MG63 (cell line): ENCODE data around the gene RBM22. TPM values are rescaled to one million over a fixed set of nuclear protein-coding genes. Genes with fewer than 3 reads are reported as not detected.

ENCODE experiments used
- DNase-seq: peaks from one replicate; pipeline ENCODE4 v3.0.0-alpha.2; 2020
- H3K27me3 ChIP-seq: fragments of 250-450 bp; sonication (Bioruptor Pico); 2 replicates; pipeline ENCODE4 v1.5.1; 2020; ENCODE audit warnings: mild to moderate bottlenecking, moderate library complexity
- H3K36me3 ChIP-seq: fragments of 250-450 bp; sonication (Bioruptor Pico); 2 replicates; pipeline ENCODE4 v1.5.1; 2020; ENCODE audit warnings: mild to moderate bottlenecking, moderate library complexity
- H3K4me3 ChIP-seq: fragments of 250-450 bp; sonication (Bioruptor Pico); 2 replicates; pipeline ENCODE4 v1.5.1; 2020; ENCODE audit warnings: mild to moderate bottlenecking, moderate library complexity
- H3K9me3 ChIP-seq: fragments of 250-450 bp; sonication (Bioruptor Pico); 2 replicates; pipeline ENCODE4 v1.5.1; 2020; ENCODE audit warnings: mild to moderate bottlenecking, moderate library complexity
- total RNA-seq: library from RNA; depleted of rRNA; stranded (reverse); fragments of >200 nt; shearing (Covaris generic); gene quantifications from 2 replicates; pipeline ENCODE4 v1.2.3, GENCODE V29; 2014; ENCODE audit warnings: low replicate concordance

The RBM22 gene
- total RNA-seq, 1 experiment from 2014 or later: 62.2 TPM

GRCh38 chr5:150659360-150660107 is 41.3 kb downstream of the RBM22 start:
- DNase-seq: no peak
- H3K9me3 ChIP-seq: no peaks in the 10 kb centered on the region
- no peaks in the 10 kb centered on the region; the same call in 1 of the 2 replicates for H3K36me3 ChIP-seq
- no peak overlapping the region for H3K4me3 ChIP-seq
- no peaks in the 10 kb centered on the region for H3K27me3 ChIP-seq

GRCh38 chr5:150658699-150659265 is 42.1 kb downstream of the RBM22 start:
- Histone ChIP-seq H3K4me3 (no peak overlapping the region), H3K9me3 (no peaks in the 10 kb centered on the region), H3K27me3 (no peaks in the 10 kb centered on the region), H3K36me3 (peaks cover 2% of the 10 kb centered on the region; the same call in 1 of the 2 replicates)
- DNase-seq: no peak

- DNase-seq: no peak
- H3K36me3 ChIP-seq: peaks cover 2% of the 10 kb centered on the region; the same call in 1 of the 2 replicates
Measured at GRCh38 chr5:150658121-150658520, 42.7 kb downstream of the RBM22 start.

DNA sequence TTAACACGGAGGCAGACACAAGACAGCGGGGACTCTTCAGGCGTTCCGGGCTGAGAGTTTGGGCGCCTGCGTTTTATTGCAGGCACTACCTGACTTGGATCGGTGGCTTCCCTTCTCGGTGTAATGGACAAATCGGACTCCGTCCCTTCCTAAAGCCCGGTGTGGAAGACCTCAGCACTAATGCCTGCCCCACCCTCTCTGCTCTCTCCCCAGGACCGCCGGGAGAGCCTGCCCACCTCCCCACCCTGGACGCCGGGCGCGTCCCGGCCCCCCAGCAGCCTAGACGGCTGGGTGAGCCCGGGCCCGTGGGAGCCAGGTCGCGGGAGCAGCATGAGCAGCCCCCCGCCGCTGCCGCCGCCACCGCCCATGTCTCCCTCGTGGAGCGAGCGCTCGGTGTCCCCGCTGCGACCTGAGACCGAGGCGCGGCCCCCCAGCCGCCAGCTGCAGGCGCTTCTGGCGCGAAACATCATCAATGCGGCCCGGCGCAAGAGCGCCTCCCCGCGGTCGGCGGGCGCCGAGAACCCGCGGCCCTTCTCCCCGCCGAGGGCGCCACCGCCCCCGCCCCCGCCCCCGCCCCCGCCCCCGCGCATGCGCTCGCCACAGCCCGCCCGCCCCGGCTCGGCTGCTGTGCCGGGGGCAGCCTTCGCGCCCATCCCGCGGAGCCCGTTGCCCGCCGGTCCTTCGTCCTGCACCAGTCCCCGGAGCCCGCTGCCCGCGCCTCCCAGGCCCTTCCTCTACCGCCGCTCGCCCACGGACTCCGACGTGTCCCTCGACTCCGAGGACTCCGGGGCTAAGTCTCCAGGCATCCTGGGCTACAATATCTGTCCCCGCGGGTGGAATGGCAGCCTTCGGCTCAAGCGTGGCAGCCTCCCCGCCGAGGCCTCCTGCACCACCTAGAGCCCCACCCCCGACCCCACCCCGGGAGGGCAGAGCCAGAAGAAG is 44.4 kb downstream of the RBM22 start:
- H3K9me3 ChIP-seq: no peaks in the 10 kb centered on the region
- H3K36me3 ChIP-seq: peaks cover 2% of the 10 kb centered on the region; the same call in 1 of the 2 replicates
- H3K27me3 ChIP-seq: no peaks in the 10 kb centered on the region
- peak; percentile 78 for DNase-seq
- H3K4me3 ChIP-seq: peak overlapping the region; percentile 52

More at GRCh38 chr5:150658121-150658520, 42.7 kb downstream of the RBM22 start:
- H3K27me3 ChIP-seq: no peaks in the 10 kb centered on the region
- no peak overlapping the region for H3K4me3 ChIP-seq
- H3K9me3 ChIP-seq: no peaks in the 10 kb centered on the region

DNA sequence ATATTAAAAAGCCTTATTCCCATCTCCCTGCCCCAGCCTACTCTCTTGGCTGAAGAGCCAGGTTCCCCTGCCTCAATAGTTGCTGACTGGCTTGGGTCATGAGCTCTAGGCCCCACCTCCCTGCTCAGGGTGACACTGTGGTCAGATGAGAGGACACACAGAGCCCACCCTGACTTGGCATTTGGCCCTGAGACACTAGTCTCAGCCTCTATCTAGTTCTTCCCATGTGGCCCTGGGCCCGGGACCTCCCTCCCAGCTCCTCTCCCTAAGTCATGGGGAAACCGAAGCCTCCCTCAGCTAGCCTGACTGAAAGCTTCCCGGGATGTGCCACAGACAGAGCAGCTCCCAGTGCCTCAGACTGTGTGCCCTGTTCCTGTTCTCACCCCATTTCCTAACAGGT is 45.6 kb downstream of the RBM22 start:
- no peak overlapping the region for H3K4me3 ChIP-seq
- no peak for DNase-seq
- peaks cover 7% of the 10 kb centered on the region for H3K36me3 ChIP-seq
- H3K9me3 ChIP-seq: no peaks in the 10 kb centered on the region
- H3K27me3 ChIP-seq: no peaks in the 10 kb centered on the region

- Histone ChIP-seq H3K27me3 (no peaks in the 10 kb centered on the region), H3K9me3 (no peaks in the 10 kb centered on the region), H3K36me3 (peaks cover 14% of the 10 kb centered on the region), H3K4me3 (no peak overlapping the region)
- DNase-seq: no peak
Measured at GRCh38 chr5:150653762-150654556, 46.9 kb downstream of the RBM22 start.

DNA sequence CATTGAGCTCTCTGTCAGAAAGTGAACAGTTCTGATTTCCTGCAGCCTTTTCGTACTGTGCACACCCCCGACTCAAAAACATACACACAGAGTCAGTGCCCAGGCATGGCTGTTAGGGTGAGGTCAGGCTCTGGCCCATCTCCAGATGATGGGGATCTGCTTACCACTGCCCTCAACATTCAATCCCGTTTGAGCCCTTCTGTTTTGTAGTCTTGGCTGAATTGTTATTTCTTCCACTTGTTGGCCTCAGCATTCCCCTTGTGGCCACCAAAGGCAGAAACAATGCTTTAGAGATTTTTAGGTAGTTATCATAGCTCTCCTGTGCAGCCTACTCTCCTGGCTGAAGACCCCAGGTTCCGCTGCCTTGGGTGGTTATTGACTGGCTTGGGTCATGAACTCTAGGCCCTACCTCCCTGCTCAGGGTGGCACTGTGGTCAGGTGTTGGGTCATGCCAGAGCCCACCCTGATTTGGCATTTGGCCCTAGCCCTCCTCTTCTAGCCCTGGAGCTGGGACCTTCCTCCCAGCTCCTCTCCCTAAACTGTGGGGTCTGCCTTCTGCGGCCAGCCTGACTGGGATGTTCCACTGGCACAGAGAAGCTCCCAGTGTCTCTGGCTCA is 47.6 kb downstream of the RBM22 start:
- H3K9me3 ChIP-seq: no peaks in the 10 kb centered on the region
- peaks cover 18% of the 10 kb centered on the region for H3K36me3 ChIP-seq
- H3K4me3 ChIP-seq: no peak overlapping the region
- no peaks in the 10 kb centered on the region for H3K27me3 ChIP-seq
- DNase-seq: peak; percentile 94

GRCh38 chr5:150651924-150652671 is 48.8 kb downstream of the RBM22 start:
- H3K36me3 ChIP-seq: peaks cover 18% of the 10 kb centered on the region
- H3K9me3 ChIP-seq: no peaks in the 10 kb centered on the region
- no peaks in the 10 kb centered on the region for H3K27me3 ChIP-seq
- H3K4me3 ChIP-seq: no peak overlapping the region
- no peak for DNase-seq

DNA sequence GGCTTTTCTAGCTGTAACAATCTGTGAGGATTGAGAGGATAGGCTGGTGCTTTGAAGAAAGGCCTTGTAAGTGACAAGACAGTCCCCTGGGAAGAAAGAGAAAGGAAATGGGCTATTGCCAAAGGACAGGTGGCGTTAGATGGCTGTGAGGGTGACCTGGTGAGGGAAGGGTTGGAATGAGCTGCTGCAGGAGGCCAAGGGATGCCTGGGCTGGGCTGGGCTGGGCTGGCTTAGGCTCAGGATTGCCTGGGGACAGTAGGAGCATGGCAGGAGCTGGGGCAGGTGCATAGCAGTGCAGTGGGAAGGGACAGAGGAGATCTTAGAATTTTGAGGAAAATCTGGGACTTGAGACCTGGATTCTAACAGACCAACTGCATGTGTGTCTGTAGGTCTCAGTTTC is 49.5 kb downstream of the RBM22 start:
- Histone ChIP-seq H3K4me3 (no peak overlapping the region), H3K36me3 (peaks cover 18% of the 10 kb centered on the region), H3K27me3 (no peaks in the 10 kb centered on the region), H3K9me3 (no peaks in the 10 kb centered on the region)
- DNase-seq: no peak

DNA sequence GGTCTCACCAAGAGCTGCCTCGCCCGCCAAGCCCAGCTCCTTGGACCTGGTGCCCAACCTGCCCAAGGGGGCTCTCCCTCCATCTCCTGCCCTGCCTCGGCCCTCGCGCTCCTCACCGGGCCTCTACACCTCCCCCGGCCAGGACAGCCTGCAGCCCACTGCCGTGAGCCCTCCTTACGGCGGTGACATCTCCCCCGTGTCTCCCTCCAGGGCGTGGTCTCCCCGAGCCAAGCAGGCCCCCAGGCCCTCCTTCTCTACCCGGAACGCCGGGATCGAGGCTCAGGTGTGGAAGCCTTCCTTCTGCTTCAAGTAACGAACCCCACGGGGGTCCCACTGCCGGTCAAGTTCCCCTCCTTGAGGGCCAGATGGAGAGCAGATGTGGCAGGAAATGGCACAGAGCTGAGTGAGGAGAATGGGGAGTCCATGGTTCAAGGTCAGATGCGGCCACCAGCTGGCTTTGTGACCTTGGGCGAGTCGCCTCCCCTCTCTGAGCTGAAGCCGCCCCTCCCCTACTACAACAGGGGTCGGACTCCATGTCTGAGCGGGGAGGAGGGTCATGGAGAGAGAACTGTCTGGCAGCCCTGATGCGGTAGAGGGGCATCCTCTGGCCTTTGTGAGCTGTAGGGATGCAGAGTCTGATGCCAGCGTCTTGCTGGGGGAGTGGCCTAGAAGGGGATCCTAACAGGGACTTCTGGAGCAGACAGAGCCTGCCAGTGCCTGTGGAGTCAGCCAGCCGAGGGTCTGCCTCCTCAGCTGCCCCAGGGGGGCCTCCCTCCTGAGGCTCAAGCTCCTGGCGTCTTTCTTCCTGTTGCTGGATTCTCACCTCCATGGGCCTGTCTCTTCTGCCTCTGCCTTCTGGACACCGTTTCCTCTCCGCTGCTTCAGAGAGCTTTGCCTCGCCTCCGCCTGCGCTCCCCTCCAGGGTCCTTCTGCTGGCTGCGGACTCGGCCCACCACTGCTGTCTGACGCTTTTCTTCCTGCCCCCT is 50.5 kb downstream of the RBM22 start:
- Histone ChIP-seq H3K4me3 (no peak overlapping the region), H3K9me3 (no peaks in the 10 kb centered on the region), H3K36me3 (peaks cover 18% of the 10 kb centered on the region), H3K27me3 (no peaks in the 10 kb centered on the region)
- DNase-seq: no peak

GRCh38 chr5:150649108-150650020 is 51.5 kb downstream of the RBM22 start:
- Histone ChIP-seq H3K36me3 (peaks cover 17% of the 10 kb centered on the region), H3K27me3 (no peaks in the 10 kb centered on the region), H3K9me3 (no peaks in the 10 kb centered on the region)

DNA sequence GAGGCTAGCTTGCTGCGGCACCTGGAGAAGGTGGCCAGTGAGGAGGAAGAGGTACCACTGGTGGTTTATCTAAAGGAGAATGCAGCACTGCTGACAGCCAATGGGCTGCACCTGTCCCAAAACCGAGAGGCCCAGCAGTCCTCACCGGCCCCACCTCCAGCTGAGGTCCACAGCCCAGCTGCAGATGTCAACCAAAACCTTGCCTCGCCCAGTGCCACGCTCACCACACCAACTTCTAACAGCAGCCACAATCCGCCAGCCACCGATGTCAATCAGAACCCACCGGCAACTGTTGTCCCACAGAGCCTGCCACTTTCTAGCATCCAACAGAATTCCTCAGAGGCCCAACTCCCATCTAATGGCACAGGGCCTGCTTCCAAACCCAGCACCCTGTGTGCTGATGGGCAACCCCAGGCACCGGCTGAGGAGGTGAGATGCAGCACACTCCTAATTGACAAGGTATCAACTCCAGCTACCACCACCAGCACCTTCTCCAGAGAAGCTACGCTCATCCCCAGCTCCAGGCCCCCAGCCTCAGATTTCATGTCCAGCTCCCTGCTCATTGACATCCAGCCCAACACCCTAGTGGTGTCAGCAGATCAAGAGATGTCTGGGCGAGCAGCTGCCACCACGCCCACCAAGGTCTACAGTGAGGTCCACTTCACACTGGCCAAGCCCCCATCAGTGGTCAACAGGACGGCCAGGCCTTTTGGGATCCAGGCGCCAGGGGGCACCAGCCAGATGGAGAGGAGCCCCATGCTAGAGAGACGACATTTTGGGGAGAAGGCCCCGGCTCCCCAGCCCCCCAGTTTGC is 52.4 kb downstream of the RBM22 start:
- H3K27me3 ChIP-seq: no peaks in the 10 kb centered on the region
- H3K4me3 ChIP-seq: no peak overlapping the region
- no peaks in the 10 kb centered on the region for H3K9me3 ChIP-seq
- H3K36me3 ChIP-seq: peaks cover 16% of the 10 kb centered on the region
- no peak for DNase-seq

More at GRCh38 chr5:150649108-150650020, 51.5 kb downstream of the RBM22 start:
- no peak for DNase-seq
- no peak overlapping the region for H3K4me3 ChIP-seq
